ENCODE data around the gene USP37. TPM values are rescaled to one million over a fixed set of nuclear protein-coding genes. Genes with fewer than 3 reads are reported as not detected.

Gene USP37
- total RNA-seq, 1 donor from 2014 or later, result 9.5 TPM

DNA sequence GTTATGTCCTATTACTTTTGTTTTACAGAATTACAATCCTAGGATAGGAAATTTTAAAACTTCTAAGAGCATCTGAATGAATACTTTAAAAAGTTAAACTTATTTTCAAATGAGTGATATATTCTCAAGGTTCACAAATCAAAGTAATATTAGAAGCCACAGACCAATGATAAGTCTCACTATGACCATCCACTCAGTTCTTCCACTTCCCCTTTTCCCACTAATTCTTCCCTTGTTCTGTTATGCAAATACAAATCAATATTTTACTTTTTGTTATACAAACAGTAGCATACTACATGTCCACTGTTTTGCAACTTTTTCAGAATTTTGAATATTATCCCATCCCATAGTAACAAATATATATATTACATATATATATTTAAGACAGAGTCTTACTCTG is 20.2 kb downstream of the USP37 start:
- no peak for TF ChIP-seq CTCF (IDR thresholded peaks at IDR 0.05)
- H3K4me3 Mint-ChIP-seq (ENCODE audit: unreplicated experiment), result no peak overlapping the region
- no peaks in the 10 kb centered on the region for H3K9me3 Mint-ChIP-seq (ENCODE audit: low read depth)
- H3K36me3 Mint-ChIP-seq (ENCODE audit: low read depth), result peaks cover 33% of the 10 kb centered on the region
- no peaks in the 10 kb centered on the region for H3K27me3 Mint-ChIP-seq (ENCODE audit: low read depth)
- DNase-seq (ENCODE audit: low spot score), result no peak
- no peak overlapping the region for H3K27ac Mint-ChIP-seq (ENCODE audit: unreplicated experiment)
- no peaks in the 10 kb centered on the region for H3K4me1 Mint-ChIP-seq (ENCODE audit: low read depth)

- no peak for TF ChIP-seq CTCF (IDR thresholded peaks at IDR 0.05)
- Mint-ChIP-seq H3K9me3 (ENCODE audit: low read depth) (no peaks in the 10 kb centered on the region), H3K27me3 (ENCODE audit: low read depth) (no peaks in the 10 kb centered on the region), H3K4me1 (ENCODE audit: low read depth) (no peaks in the 10 kb centered on the region), H3K4me3 (ENCODE audit: unreplicated experiment) (no peak overlapping the region), H3K27ac (ENCODE audit: unreplicated experiment) (no peak overlapping the region), H3K36me3 (ENCODE audit: low read depth) (peaks cover 30% of the 10 kb centered on the region)
- no peak for DNase-seq (ENCODE audit: low spot score)
These were observed 20.6 kb downstream of the USP37 start for GRCh38 chr2:218547511-218547910.

DNA sequence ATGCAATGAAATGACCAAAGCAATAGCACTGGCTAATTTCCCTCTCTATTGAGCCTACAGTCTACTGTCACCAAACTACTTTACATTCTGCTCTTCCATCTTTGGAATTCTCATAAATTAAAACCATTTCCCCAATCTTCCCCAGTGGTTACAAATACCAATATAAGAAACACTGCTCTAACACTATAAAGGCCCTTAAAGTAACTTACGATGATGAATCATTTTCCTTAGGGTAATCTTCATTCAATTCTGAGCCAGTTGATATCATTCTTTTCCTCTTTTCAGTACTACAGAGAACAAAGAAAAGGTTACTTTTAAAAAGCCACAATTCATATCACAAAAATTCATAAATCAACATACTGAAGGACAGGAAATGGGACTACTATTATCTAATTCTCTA is 22.1 kb downstream of the USP37 start:
- Mint-ChIP-seq H3K36me3 (ENCODE audit: low read depth) (peaks cover 25% of the 10 kb centered on the region), H3K9me3 (ENCODE audit: low read depth) (no peaks in the 10 kb centered on the region), H3K27me3 (ENCODE audit: low read depth) (no peaks in the 10 kb centered on the region), H3K4me1 (ENCODE audit: low read depth) (no peaks in the 10 kb centered on the region), H3K4me3 (ENCODE audit: unreplicated experiment) (no peak overlapping the region), H3K27ac (ENCODE audit: unreplicated experiment) (no peak overlapping the region)
- TF ChIP-seq CTCF (IDR thresholded peaks at IDR 0.05), result no peak
- DNase-seq (ENCODE audit: low spot score), result no peak

- peaks cover 11% of the 10 kb centered on the region for H3K36me3 Mint-ChIP-seq (ENCODE audit: low read depth)
- no peaks in the 10 kb centered on the region for H3K27me3 Mint-ChIP-seq (ENCODE audit: low read depth)
- no peak for TF ChIP-seq CTCF (IDR thresholded peaks at IDR 0.05)
- no peaks in the 10 kb centered on the region for H3K9me3 Mint-ChIP-seq (ENCODE audit: low read depth)
- H3K4me1 Mint-ChIP-seq (ENCODE audit: low read depth), result no peaks in the 10 kb centered on the region
- no peak overlapping the region for H3K27ac Mint-ChIP-seq (ENCODE audit: unreplicated experiment)
- DNase-seq (ENCODE audit: low spot score), result no peak
- H3K4me3 Mint-ChIP-seq (ENCODE audit: unreplicated experiment), result no peak overlapping the region
These were observed 28.1 kb downstream of the USP37 start for GRCh38 chr2:218540015-218540414.

- no peaks in the 10 kb centered on the region for H3K27me3 Mint-ChIP-seq (ENCODE audit: low read depth)
- H3K9me3 Mint-ChIP-seq (ENCODE audit: low read depth), result no peaks in the 10 kb centered on the region
- H3K36me3 Mint-ChIP-seq (ENCODE audit: low read depth), result peaks cover 10% of the 10 kb centered on the region
- H3K4me1 Mint-ChIP-seq (ENCODE audit: low read depth), result no peaks in the 10 kb centered on the region
- no peak overlapping the region for H3K27ac Mint-ChIP-seq (ENCODE audit: unreplicated experiment)
- H3K4me3 Mint-ChIP-seq (ENCODE audit: unreplicated experiment), result no peak overlapping the region
- no peak for TF ChIP-seq CTCF (IDR thresholded peaks at IDR 0.05)
- no peak for DNase-seq (ENCODE audit: low spot score)
These were observed 31.2 kb downstream of the USP37 start for GRCh38 chr2:218536804-218537494.
